GM18526 (cell line): ENCODE data around the gene DCAF5.

ENCODE experiments used
- POLR2A ChIP-seq: IDR thresholded peaks from 3 replicates; pipeline ENCODE4 v1.6.1; 2011; ENCODE audit not compliant: insufficient read length; ENCODE audit errors: extremely low read depth

DCAF5 gene

GRCh38 chr14:69149461-69150244 is 3.3 kb downstream of the DCAF5 start:
- TF ChIP-seq POLR2A = no peak

GRCh38 chr14:69142101-69142500 is 10.8 kb downstream of the DCAF5 start:
- TF ChIP-seq POLR2A = no peak

- no peak for TF ChIP-seq POLR2A
Observed at GRCh38 chr14:69141550-69141949, 11.4 kb downstream of the DCAF5 start.

GRCh38 chr14:69139743-69140142 is 13.2 kb downstream of the DCAF5 start:
- TF ChIP-seq POLR2A = no peak

GRCh38 chr14:69137843-69138535 is 14.9 kb downstream of the DCAF5 start:
- TF ChIP-seq POLR2A = no peak

GRCh38 chr14:69137416-69137815 is 15.5 kb downstream of the DCAF5 start:
- no peak for TF ChIP-seq POLR2A

GRCh38 chr14:69135133-69135532 is 17.8 kb downstream of the DCAF5 start:
- no peak for TF ChIP-seq POLR2A

GRCh38 chr14:69133206-69134125 is 19.5 kb downstream of the DCAF5 start:
- TF ChIP-seq POLR2A = no peak

- no peak for TF ChIP-seq POLR2A
Observed at GRCh38 chr14:69132513-69133181, 20.3 kb downstream of the DCAF5 start.

- no peak for TF ChIP-seq POLR2A
Observed at GRCh38 chr14:69131176-69131575, 21.7 kb downstream of the DCAF5 start.

- TF ChIP-seq POLR2A = no peak
Observed at GRCh38 chr14:69129264-69129880, 23.5 kb downstream of the DCAF5 start.

GRCh38 chr14:69118305-69118704 is 34.6 kb downstream of the DCAF5 start:
- TF ChIP-seq POLR2A = no peak

GRCh38 chr14:69117020-69117767 is 35.7 kb downstream of the DCAF5 start:
- TF ChIP-seq POLR2A = no peak
